Suppressor macrophage (primary cell): ENCODE measurements around the gene CDH23.
A peak's percentile ranks its signal among the peaks of the same experiment; 100 is the strongest.

Experiments used
- DNase-seq, 4 experiments: peaks; one replicate each; pipeline ENCODE4 v3.0.0-alpha.2; 2020 to 2022

The CDH23 gene

GRCh38 chr10:71370031-71370430 lies 26.7 kb upstream of the CDH23 start:
- DNase-seq = no peak

- DNase-seq = peak; percentile 67 to 91 (median 84)
Observed at GRCh38 chr10:71371750-71372166, 25.0 kb upstream of the CDH23 start.

GRCh38 chr10:71372882-71373495 lies 23.7 kb upstream of the CDH23 start:
- DNase-seq = peak; percentile 54 to 86 (median 72)

GRCh38 chr10:71374481-71375233 lies 22.1 kb upstream of the CDH23 start:
- DNase-seq = no peak

GRCh38 chr10:71375952-71376351 lies 20.8 kb upstream of the CDH23 start:
- no peak for DNase-seq

GRCh38 chr10:71378336-71379117 lies 18.2 kb upstream of the CDH23 start:
- DNase-seq = peak; percentile 55 to 78 (median 66)

GRCh38 chr10:71379118-71379766 lies 17.5 kb upstream of the CDH23 start:
- DNase-seq = peak in 3 of 4 experiments; percentile 39 to 52 (median 49)

- DNase-seq = no peak
Observed at GRCh38 chr10:71380841-71381240, 15.9 kb upstream of the CDH23 start.

- no peak for DNase-seq
Observed at GRCh38 chr10:71381611-71382010, 15.1 kb upstream of the CDH23 start.

GRCh38 chr10:71382028-71382427 lies 14.7 kb upstream of the CDH23 start:
- no peak for DNase-seq

- peak in 1 of 4 experiments; percentile 40 for DNase-seq
Observed at GRCh38 chr10:71382757-71383156, 14.0 kb upstream of the CDH23 start.

- peak; percentile 75 to 87 (median 82) for DNase-seq
Observed at GRCh38 chr10:71383972-71384687, 12.6 kb upstream of the CDH23 start.

- no peak for DNase-seq
Observed at GRCh38 chr10:71388171-71388570, 8.5 kb upstream of the CDH23 start.

GRCh38 chr10:71388583-71389310 lies 8.0 kb upstream of the CDH23 start:
- no peak for DNase-seq

GRCh38 chr10:71389768-71390460 lies 6.8 kb upstream of the CDH23 start:
- no peak for DNase-seq

- DNase-seq = no peak
Observed at GRCh38 chr10:71390461-71390835, 6.3 kb upstream of the CDH23 start.

GRCh38 chr10:71390921-71391690 lies 5.6 kb upstream of the CDH23 start:
- DNase-seq = no peak

GRCh38 chr10:71391701-71392100 lies 5.0 kb upstream of the CDH23 start:
- DNase-seq = no peak

- no peak for DNase-seq
Observed at GRCh38 chr10:71392292-71392691, 4.4 kb upstream of the CDH23 start.
